Measurements from ENCODE around the gene ATG7.
"Not testable (repeated sequence)": the region's sequence is repeated elsewhere in the genome, so short reads cannot be mapped to it uniquely, and the experiment has no call there.

ATG7 gene

GRCh38 chr3:11470031-11470853 is 198.0 kb downstream of the ATG7 start:
- DNase-seq, result no peak

- no peak for DNase-seq
Observed at GRCh38 chr3:11475324-11475723, 203.1 kb downstream of the ATG7 start.

DNA sequence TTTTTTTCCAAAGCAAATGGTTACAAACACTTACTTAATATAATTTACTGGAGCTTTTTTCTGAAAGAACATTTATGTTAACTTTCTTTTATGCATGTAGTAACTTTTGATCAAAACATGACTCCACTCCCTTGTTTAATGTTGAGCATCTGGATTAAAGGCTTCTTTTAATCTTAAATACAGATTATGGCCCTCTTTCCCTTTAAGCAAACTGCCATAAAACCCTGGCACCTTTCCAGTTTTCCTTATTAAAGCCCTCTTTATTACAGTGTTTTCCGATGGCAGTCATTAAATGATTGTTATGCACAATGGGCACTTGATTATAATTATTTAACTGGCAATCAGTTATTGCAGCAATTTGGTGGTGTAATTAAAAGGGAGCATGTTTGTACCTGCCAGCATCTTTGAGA is 204.5 kb downstream of the ATG7 start:
- no peak for DNase-seq

- no peak for DNase-seq
Observed at GRCh38 chr3:11477407-11477911, 205.3 kb downstream of the ATG7 start.

DNA sequence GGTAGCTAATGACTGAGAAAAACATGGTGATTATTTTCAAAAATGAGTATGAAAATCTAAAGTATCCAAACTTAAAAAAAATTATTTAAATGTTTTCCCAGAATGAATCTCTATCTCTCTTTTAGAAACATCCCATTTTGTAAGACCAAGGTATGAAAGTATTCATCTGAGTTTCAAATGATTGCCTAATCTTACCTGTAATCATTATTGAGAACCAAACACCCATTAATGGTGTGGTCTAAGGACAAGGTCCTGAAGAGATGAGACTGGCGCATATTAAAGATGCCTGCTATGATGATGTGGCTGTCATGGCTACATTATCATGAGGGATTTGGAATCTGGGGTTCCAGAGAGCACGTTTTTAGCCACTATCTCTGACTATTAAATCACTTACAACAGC is 206.0 kb downstream of the ATG7 start:
- no peak for DNase-seq

- no peak for DNase-seq
Observed at GRCh38 chr3:11479221-11479620, 207.0 kb downstream of the ATG7 start.

DNA sequence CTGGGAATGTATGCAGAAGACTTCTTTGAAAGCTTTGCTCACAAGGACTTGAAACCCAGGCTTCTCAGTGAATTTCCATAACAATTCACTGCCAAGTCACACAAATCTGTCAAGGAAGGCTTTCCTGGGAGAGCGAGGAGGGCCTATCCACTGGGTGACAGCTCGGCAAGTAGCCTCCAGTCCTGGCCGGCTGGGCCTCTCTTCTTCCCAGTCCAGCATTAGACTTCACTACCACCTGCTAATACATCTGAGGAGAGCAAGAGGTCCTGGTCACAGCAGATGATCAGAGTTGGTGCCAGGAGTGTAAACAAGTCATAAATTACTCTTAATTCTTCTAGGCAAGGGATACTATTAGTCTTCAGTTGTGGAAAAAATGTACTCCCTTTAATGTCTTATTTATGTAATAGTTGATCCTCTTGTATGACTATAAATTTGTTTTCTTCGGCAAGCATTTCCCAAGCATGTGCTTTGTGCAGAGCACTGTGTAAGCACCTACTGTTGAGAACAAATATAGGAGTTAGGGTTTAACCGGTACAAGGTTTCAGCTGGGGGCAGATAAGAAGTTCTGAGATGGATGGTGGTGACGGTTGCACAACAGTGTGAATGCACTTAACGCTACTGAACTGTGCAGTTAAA is 208.6 kb downstream of the ATG7 start:
- DNase-seq, result no peak

DNA sequence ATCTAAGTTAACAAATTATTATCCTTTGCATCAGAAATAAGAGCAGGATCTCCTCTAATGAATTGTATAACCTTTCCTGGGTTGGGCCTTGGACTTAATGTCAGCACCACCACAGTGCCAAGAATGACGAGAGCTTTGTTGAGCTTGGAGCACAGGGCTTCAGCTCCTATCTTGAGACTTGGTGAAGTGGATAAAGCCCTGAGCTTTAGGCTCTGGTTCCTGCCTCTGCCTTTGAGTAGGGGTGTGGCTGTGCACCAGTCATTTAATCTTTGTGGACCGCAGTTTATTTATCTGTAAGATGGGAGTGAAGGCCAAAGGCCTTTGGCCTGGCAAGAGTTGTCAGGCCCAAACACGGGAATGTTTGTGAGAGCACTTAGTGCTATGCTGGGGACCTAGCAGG is 209.4 kb downstream of the ATG7 start:
- no peak for DNase-seq

GRCh38 chr3:11482021-11482420 is 209.8 kb downstream of the ATG7 start:
- DNase-seq, result no peak

DNA sequence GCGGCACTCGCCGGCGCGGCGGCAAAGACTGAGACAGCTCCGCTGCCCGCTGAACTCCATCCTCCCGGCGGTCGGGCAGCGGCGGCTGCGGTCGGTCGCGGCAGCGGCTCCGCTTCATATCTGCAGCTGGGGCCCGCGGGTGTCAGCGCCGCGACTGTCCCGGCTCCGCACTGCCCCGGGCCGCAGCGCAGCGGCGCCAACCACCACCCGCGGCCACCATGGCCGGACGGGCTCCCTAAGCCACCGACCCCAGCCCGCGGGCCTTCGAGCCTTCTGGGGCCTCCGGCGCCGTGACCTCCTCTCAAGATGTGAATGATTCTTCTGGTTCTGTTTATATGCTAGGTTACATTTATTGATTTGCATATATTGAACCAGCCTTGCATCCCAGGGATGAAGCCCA is 216.2 kb downstream of the ATG7 start:
- not testable (repeated sequence) for DNase-seq

DNA sequence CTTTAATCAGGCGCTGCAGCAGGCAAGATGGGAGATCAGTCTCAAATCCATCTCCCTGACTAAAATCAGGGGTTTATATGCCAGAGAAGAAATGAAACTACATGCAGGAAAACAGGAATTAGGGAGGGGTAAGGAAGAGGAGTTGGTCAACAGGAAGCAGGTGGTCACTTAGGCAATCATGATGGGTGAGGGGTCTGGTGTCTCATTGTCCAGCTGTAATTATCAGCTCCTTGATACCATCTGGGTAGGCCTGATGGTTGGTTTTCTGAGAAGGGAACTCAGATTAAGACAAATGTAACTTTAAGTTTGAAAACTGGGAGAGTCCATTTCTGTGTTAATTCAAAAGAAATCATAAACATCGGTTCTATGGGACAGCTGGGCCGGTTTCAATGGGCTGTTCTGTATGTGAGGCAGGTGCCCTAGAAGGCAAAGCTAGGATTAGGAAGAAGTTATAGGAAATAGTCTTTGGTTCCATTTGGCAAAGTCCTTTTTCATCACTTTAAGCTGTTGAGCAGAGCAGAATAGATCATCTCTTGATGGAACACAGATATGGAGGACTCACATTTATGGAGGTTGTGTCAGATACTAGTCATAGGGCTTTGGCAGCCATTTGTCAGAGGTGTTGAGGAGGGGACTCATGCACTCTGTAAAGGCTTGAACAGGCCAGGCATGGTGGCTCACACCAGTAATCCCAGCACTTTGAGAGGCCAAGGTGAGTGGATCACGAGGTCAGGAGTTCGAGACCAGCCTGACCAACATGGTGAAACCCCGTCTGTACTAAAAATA is 222.1 kb downstream of the ATG7 start:
- no peak for DNase-seq

- no peak for DNase-seq
Observed at GRCh38 chr3:11495948-11496557, 223.9 kb downstream of the ATG7 start.

GRCh38 chr3:11498177-11498576 is 226.0 kb downstream of the ATG7 start:
- no peak for DNase-seq

GRCh38 chr3:11498646-11499045 is 226.4 kb downstream of the ATG7 start:
- peak; percentile 49 for DNase-seq

- DNase-seq, result no peak
Observed at GRCh38 chr3:11499144-11499543, 226.9 kb downstream of the ATG7 start.

DNA sequence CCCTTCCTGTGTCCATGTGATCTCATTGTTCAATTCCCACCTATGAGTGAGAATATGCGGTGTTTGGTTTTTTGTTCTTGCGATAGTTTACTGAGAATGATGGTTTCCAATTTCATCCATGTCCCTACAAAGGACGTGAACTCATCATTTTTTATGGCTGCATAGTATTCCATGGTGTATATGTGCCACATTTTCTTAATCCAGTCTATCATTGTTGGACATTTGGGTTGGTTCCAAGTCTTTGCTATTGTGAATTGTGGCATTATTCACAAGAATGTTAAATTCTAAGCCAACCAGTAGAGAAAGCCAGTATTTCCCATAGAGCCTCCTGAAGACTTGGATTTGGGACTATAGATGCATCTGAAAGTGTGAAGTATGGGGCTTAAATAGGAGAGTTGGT is 230.2 kb downstream of the ATG7 start:
- DNase-seq, result not testable (repeated sequence)

- DNase-seq, result no peak
Observed at GRCh38 chr3:11507719-11508118, 235.5 kb downstream of the ATG7 start.

DNA sequence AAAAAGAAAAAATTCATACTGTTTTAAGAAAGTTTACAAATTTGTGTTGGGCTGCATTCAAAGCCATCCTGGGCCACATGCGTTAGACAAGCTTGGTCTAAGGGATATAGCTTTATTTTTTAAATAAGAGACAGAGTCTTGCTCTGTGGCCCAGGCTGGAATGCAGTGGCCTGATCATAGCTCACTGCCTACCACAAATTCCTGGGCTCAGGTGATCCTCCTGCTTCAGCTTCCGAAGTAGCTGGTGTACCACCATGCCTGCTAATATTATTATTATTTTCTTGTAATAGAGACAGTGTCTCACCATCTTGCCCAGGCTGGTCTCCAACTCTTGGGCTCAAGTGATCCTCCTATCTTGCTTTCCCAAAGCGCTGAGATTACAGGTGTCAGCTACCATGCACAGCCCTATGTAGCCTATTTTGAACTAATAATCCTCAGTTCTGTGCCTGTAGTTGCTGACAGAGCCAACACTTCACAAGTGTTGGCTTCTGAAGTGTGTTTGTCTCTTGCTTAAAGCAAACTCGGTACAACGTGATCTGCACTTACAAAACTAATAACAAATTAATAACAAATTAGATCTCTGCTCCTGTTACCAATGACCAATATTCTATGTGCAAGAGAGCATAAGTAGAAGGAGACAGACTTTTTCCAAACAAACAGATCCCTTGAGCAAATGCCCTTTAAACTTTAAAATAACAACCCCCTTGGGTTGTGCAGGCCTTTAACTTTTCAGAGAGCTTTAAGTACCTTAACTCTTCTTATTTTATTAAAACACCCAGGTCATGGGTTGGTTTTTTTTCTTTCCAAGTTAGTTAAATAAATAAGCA is 236.4 kb downstream of the ATG7 start:
- no peak for DNase-seq

DNA sequence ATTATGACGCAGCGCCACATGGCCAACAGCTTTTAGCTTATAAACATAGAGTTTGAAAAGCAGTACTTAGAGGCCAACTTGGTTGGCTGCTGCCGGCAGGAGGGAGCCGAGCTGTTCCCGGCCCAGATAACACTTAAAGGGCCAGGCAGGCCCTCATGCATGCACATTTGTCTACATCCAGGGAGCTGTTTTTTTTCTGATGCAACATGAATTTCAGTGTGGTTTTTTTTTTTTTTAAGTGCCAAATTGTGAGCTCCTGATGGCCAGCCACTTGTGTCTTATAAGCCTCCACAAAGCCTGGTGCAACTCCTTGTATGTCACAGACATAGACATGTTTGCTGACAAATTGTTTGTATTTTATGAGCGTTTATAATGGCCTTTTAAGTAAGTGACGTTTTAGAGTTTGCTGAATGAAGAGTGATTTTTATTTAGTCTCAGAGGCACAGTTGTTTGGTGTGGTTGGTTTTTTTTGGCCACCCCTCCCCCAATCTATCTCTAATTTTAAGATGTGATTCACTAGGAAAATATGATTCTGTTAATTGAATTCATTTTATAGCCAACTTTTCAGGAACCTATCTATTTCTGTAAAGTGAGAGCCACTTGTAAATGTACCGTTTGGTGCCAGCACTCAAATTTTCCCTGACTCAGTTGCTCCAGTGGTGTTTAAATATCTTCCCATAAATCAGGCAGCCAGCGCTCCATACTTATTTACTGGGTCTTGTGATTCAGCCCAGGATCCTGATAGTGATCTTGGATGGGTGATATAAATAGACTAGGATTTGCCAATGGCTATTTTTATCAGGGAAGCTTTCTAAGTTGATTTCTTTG is 237.2 kb downstream of the ATG7 start:
- peak; percentile 78 for DNase-seq

DNA sequence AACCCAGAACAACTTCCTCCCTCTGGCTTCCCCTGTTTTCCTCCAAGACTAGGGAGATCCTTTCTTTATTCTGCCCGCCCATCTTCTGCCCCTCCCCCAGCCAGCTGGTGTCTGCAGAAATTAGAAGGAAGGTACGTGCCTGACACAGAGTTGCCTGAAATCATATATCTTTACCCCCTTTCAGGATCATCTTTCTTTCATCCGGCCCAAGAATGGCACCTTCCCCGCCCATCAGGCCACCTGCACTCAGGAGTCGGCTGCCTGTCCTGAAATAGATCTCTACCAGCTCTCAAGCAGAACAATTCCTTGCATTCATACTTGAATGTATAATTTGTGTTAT is 237.8 kb downstream of the ATG7 start:
- no peak for DNase-seq

DNA sequence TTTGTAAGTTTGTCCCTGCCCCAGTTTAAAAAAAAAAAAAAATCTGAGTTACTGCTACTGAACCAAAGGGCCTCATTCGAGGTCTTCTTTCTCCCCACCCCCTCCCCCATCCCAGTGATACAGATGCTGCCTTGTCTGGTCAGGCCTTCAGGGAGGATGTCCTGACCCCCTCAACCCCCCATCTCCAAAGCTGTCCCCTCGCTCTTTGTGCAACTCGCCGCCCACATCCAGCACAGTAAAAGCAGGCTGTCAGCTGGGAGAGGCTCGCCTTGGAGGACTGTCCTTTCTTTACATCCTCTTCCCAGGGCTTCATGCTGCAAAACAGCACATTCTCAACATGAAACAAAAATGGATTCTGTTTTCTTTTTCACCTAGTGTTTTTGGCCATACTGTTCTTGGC is 238.2 kb downstream of the ATG7 start:
- DNase-seq, result no peak

Data from DMS 273 treated with DMSO at 0.1 percent for 48 hours (cell line).